Stimulated activated effector memory CD8-positive, alpha-beta T cell treated with anti-CD3 and anti-CD28 coated beads, Interleukin-12 subunit alpha, Interleukin-12 subunit beta, amount 100 ng/mL, for 72 hours (primary cell): ENCODE results near the gene SUGP2.
"Not testable (repeated sequence)": the region's sequence is repeated elsewhere in the genome, so short reads cannot be mapped to it uniquely, and the experiment has no call there.

Experiments used
- ATAC-seq: fragments of 150-1000 bp; cut with Tn5 transposase; 2 replicates; pipeline ENCODE4 v1.10.0; 2021
- DNase-seq, 2 donors: peaks; one replicate each; pipeline ENCODE4 v3.0.0; 2021 to 2022; ENCODE audit warnings: low spot score in 2 of 2
- H3K27ac Mint-ChIP-seq: one replicate; pipeline ENCODE4 v1.8.0; 2022; ENCODE audit warnings: mild to moderate bottlenecking, mixed read lengths
- H3K36me3 Mint-ChIP-seq: one replicate; pipeline ENCODE4 v1.8.0; 2022; ENCODE audit warnings: mild to moderate bottlenecking, mixed read lengths
- H3K4me1 Mint-ChIP-seq: one replicate; pipeline ENCODE4 v1.8.0; 2022; ENCODE audit warnings: mixed read lengths
- H3K4me3 Mint-ChIP-seq: one replicate; pipeline ENCODE4 v1.8.0; 2022; ENCODE audit warnings: mild to moderate bottlenecking, mixed read lengths
- H3K9me3 Mint-ChIP-seq: one replicate; pipeline ENCODE4 v1.8.0; 2022; ENCODE audit warnings: mixed read lengths

SUGP2 gene

DNA sequence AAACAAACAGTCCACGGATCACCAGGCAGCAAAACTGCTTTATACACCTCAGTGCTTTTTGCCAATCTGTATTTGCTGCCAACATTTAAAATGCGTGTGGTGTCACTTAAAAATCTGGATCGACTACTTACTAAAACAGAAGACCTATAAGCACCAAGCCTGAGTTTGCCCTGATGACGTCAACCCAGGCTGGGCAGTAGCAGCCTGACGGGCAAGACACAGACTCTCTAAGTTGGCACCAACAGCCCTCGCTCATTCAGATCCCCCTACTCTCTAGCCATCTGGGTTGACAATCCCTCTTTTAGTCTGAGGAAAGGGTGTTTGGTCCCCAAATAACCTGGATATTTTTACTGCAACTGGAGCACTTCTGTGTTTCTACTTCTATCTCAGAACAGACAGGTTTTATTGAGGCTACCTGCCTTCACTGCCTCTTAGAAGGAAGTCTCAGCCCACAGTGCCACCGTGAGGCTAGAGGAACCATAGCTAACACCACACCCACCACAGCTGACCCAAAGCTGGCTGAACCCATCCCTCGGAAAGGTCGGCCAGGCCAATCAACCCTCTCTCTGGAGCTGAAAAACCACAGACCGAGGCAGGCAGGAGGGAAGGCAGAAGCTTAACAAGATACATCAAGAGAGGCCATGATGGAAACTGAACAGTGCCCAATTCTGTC lies 6.9 kb downstream of the SUGP2 start:
- ATAC-seq (no peak), DNase-seq (no peak)
- peaks cover 36% of the 10 kb centered on the region for H3K4me1 Mint-ChIP-seq
- no peak overlapping the region for H3K27ac Mint-ChIP-seq
- H3K36me3 Mint-ChIP-seq = peaks cover 100% of the 10 kb centered on the region
- H3K9me3 Mint-ChIP-seq = no peaks in the 10 kb centered on the region
- no peak overlapping the region for H3K4me3 Mint-ChIP-seq

DNA sequence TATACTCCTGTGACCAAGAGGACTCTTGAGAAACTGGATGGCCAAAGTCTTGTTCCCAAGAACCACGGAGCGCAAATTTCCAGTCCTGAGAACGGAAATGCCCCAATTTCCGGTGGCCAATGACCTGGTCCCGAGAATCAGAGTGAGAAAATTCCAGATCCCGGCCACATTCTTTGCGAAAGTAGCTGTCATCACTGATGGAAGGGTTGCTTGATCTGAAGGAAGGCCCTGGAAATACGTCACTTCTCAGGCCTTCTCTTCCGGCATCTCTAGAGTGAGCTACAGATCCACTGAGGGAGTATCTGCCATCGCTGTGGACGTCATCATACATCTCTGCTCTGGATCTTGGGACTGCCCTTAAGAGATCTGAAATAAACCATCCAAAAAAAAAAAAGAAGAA lies 7.5 kb downstream of the SUGP2 start:
- peaks cover 100% of the 10 kb centered on the region for H3K36me3 Mint-ChIP-seq
- ATAC-seq (no peak), DNase-seq (no peak)
- no peaks in the 10 kb centered on the region for H3K9me3 Mint-ChIP-seq
- peaks cover 36% of the 10 kb centered on the region for H3K4me1 Mint-ChIP-seq
- H3K4me3 Mint-ChIP-seq = no peak overlapping the region
- H3K27ac Mint-ChIP-seq = peak overlapping the region; percentile 26

DNA sequence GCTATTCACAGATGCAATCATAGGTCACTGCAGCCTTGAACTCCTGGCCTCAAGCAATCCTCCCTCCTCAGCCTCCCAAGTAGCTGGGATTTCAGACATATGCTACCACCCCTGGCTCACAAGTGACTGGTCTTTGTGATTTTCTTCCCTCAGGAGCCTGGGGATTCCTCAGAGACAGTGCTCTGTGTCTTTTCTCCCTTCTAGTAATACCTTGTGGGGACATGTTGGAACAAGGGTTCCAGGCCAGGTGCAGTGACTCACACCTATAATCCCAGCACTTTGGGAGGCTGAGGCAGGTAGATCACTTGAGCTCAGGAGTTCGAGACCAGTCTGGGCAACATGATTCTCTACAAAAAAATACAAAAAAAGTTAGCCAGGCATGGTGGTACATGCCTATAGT lies 9.9 kb downstream of the SUGP2 start:
- peaks cover 100% of the 10 kb centered on the region for H3K36me3 Mint-ChIP-seq

DNA sequence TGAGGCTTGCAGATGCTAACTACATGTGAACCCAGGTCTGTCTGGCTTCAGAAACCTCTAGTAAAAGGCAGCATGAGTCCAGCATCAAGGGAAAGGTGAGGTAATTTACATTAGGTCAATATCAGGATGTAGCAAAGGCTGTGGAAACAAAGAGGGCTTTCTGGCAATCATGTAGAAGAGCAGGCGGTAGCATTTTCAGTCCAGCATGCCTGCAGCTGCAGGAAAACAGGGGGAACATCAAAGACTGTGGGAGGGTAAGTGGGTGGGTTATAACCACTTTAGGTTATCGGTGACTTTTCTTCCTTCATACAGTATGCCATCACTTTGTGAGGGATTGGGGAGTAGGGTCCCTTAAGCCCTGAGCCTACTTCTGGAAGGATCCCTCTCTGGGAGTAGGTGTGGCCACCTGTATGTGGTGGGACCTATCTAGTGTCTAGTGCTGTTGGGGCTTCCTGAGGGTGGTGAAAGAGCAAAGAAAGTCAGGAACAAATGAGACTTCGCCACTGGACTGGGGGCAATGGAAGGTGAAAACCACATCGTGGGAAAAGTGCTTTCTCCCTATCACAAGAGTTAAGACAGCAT lies 10.8 kb downstream of the SUGP2 start:
- peaks cover 31% of the 10 kb centered on the region for H3K4me1 Mint-ChIP-seq
- peak overlapping the region; percentile 70 for H3K27ac Mint-ChIP-seq
- H3K4me3 Mint-ChIP-seq = no peak overlapping the region
- no peaks in the 10 kb centered on the region for H3K9me3 Mint-ChIP-seq
- ATAC-seq (no peak), DNase-seq (no peak)
- H3K36me3 Mint-ChIP-seq = peaks cover 100% of the 10 kb centered on the region

More for the DNA sequence above, 9.9 kb downstream of the SUGP2 start:
- Mint-ChIP-seq H3K4me1 (peaks cover 40% of the 10 kb centered on the region), H3K27ac (peak overlapping the region; percentile 70)
- not testable (repeated sequence) for H3K9me3 Mint-ChIP-seq, DNase-seq, H3K4me3 Mint-ChIP-seq, ATAC-seq

DNA sequence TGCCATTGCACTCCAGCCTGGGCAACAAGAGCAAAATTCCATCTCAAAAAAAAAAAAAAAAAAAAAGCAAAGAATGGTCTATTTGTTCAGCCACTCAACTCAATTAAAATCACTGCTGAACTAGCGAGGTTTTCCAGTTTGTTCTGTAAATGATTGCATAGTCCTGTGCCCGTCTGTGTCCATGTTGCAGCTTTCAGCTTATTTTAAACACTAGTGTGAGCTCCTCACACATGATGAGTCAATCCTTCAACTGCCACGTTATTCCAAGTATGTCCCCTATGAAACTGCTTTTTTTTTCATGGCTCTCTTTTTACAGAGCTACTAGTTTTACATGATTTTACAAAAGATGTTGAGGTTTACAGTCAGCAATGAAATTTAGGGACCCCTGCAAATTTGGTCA lies 12.2 kb downstream of the SUGP2 start:
- Mint-ChIP-seq H3K4me1 (peaks cover 27% of the 10 kb centered on the region), H3K9me3 (no peaks in the 10 kb centered on the region), H3K4me3 (no peak overlapping the region), H3K36me3 (peaks cover 100% of the 10 kb centered on the region), H3K27ac (no peak overlapping the region)
- ATAC-seq = no peak
- no peak for DNase-seq

DNA sequence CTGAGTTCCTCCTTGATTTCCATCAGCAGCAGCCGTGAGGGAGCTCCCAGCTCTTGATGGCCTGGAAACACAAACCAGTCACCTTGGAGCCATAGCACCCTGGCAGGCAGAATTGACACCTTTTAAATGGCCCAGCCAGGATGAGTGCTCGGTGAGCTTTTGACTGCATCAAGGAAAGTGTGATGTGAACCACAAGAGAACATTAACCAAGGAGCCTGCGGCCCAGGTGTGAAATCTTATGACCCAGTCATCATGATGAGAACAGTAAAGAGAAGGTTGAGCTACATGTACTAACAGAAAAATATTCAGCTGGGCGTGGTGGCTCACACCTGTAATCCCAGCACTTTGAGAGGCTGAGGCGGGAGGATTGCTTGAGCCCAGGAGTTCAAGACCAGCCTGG lies 22.8 kb downstream of the SUGP2 start:
- peak overlapping the region; percentile 78 for H3K27ac Mint-ChIP-seq
- peaks cover 6% of the 10 kb centered on the region for H3K4me1 Mint-ChIP-seq
- ATAC-seq (peak; percentile 78), DNase-seq (no peak)
- peaks cover 98% of the 10 kb centered on the region for H3K36me3 Mint-ChIP-seq
- no peak overlapping the region for H3K4me3 Mint-ChIP-seq
- H3K9me3 Mint-ChIP-seq = no peaks in the 10 kb centered on the region

DNA sequence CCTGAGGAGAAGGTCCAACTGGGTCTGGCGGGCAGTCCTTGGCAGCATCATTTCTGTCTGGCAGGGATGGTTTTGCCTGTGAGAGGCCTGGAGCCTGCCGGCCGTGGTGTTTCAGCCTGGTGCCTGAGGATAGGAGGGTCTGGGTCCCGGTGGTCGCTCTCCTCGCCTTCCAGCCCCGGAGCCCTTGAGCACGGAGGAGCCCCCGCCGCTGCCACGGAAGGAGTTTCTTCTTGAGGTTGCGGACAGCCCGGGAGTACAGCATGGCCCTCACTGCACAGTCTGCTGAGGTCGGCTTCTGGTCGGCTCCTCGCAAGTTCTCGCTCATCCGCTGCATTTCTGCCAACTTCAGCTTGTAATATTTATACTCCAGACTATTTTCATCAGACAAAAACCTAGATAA lies 23.4 kb downstream of the SUGP2 start:
- no peak for ATAC-seq

DNA sequence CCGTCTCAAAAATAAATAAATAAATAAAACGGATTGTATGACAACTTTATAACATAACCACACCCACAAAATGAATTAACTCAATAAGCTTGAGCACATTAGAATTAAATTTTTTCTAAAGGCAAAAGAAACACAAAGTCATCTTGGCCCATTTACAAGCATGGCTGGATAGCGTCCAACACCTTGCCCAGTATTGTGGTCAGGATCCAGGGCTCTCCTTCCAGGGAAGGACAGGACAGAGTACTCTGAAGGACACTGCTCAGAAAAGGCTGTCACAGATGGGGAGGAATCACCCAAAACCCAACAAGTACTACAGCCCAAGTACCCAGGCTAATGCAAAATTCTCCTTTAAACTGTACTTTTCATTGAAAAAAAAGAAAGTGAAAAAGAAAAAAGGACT lies 27.1 kb downstream of the SUGP2 start:
- Mint-ChIP-seq H3K36me3 (peaks cover 99% of the 10 kb centered on the region), H3K27ac (no peak overlapping the region)
- no peak for ATAC-seq

More for the DNA sequence above, 23.4 kb downstream of the SUGP2 start:
- peaks cover 99% of the 10 kb centered on the region for H3K36me3 Mint-ChIP-seq
- no peak overlapping the region for H3K4me3 Mint-ChIP-seq
- H3K4me1 Mint-ChIP-seq = peaks cover 6% of the 10 kb centered on the region
- no peak overlapping the region for H3K27ac Mint-ChIP-seq
- DNase-seq = no peak
- no peaks in the 10 kb centered on the region for H3K9me3 Mint-ChIP-seq

DNA sequence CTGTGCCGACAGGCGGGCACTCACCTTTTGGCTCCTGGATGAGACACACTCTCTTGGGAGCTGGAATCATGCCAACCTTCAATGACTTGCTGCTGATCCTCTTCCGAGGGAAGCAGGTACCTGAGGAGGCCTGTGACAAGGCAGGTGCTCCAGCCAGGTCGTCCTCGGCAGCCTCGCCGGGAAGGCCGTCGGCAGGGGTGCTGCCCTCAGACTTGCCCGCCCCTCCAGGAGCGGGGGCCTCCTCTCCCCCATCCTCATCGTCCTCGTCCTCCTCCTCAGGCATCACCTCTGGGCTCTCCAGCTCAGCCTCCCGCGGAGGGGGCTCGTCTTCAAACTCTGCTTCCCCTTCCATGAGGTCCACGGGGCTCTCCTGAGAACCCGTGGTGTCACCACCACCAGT lies 29.2 kb downstream of the SUGP2 start:
- no peak for DNase-seq
- no peaks in the 10 kb centered on the region for H3K9me3 Mint-ChIP-seq
- H3K27ac Mint-ChIP-seq = no peak overlapping the region
- H3K36me3 Mint-ChIP-seq = peaks cover 87% of the 10 kb centered on the region
- no peak for ATAC-seq
- H3K4me3 Mint-ChIP-seq = no peak overlapping the region
- H3K4me1 Mint-ChIP-seq = peaks cover 14% of the 10 kb centered on the region

More for the DNA sequence above, 27.1 kb downstream of the SUGP2 start:
- H3K9me3 Mint-ChIP-seq = no peaks in the 10 kb centered on the region
- H3K4me3 Mint-ChIP-seq = no peak overlapping the region
- DNase-seq = no peak
- peaks cover 6% of the 10 kb centered on the region for H3K4me1 Mint-ChIP-seq

DNA sequence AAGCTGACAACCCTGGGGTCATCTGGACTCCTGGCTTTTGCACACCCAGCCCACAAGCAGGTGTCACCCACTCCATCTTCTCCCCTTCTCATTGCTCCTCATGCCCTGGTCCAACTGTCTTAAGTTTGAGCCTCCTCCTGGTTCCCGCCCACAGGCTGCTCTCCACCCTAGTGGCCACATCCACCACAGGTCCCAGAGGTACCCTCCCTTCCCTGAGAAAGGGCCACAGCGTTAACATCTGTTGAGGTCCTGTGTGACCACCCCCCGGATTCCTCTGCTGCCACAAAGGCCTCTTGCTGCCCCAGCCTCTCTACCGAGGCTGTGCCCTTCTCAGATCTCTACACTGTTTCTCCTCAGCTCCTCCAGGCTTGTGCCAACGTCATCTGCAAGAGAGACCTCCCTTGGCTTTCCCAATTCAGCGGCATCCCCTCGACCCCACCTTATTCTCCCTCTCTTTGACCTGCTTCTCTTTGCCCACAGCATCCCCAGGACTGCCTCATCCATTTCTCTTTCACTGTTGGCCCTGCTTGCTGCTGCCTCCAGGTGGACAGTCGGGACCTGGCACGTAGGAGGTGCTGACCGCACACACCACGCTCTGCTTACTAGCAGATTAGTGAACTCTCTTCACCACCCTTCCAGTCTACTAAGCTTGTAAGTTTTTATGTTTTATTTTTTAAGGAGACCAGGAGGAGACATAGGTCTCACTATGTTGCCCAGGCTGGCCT lies 33.3 kb downstream of the SUGP2 start:
- ATAC-seq = no peak
- H3K36me3 Mint-ChIP-seq = peaks cover 55% of the 10 kb centered on the region
- H3K27ac Mint-ChIP-seq = peak overlapping the region; percentile 75
- no peak overlapping the region for H3K4me3 Mint-ChIP-seq
- DNase-seq = no peak
- no peaks in the 10 kb centered on the region for H3K9me3 Mint-ChIP-seq
- H3K4me1 Mint-ChIP-seq = peaks cover 23% of the 10 kb centered on the region

DNA sequence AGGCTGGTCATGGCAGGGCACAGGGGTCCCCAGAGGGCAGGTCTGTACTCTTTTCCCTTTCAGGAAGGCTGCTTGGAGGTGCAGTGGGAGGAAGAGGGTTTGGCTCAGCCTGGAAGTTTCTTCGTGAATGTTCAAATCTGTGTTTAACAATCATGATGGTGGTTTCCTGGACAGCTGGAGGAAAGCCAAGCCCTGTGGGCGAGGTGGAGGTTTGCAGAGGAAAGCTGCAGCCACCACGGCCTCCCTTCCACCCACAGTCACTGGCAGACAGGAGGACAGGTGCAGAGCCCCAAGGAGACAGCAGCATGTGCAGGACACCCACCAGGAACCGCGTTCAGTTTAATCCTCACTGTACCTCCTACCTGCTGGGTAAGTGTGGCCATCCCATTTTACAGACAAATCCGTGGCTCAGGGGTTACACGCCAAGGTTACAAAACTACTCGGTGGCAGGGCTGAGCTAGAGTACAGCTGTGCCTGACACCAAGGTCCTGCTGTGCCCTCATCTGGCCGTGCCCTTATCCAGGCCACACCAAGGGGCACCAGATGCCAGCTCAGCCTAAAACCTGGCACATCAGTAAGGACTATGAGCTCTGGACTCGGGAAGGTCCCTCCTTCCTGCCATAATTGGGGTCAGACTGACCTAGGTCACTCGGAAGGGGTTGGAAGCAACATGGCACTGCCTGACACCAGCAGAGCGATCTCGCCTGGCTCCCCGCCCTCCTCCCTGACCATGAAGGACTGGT lies 34.1 kb downstream of the SUGP2 start:
- Mint-ChIP-seq H3K4me3 (no peak overlapping the region), H3K27ac (peak overlapping the region; percentile 78)

DNA sequence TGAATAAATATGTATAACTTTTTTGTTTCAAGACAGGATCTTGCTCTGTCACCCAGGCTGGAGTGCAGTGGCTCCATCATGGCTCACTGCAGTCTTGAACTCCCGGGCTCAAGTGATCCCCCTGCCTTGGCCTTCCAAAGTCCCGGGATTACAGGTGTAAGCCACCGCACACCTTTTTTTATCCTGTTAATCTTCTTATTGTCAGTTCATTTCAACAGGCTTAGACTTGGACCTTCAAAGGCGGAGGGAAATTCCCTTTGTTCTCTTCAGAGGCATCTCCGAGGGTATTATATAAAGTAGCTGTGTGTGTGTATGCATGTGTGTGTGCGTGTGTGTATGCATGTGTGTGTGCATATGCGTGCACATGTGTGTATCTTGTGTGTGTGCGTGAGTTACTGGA lies 35.0 kb downstream of the SUGP2 start:
- Mint-ChIP-seq H3K4me3 (no peak overlapping the region), H3K27ac (peak overlapping the region; percentile 78), H3K4me1 (peaks cover 23% of the 10 kb centered on the region), H3K36me3 (peaks cover 54% of the 10 kb centered on the region), H3K9me3 (no peaks in the 10 kb centered on the region)
- DNase-seq (no peak), ATAC-seq (no peak)

More for the DNA sequence above, 34.1 kb downstream of the SUGP2 start:
- DNase-seq (no peak), ATAC-seq (no peak)
- H3K4me1 Mint-ChIP-seq = peaks cover 23% of the 10 kb centered on the region
- peaks cover 52% of the 10 kb centered on the region for H3K36me3 Mint-ChIP-seq
- H3K9me3 Mint-ChIP-seq = no peaks in the 10 kb centered on the region

DNA sequence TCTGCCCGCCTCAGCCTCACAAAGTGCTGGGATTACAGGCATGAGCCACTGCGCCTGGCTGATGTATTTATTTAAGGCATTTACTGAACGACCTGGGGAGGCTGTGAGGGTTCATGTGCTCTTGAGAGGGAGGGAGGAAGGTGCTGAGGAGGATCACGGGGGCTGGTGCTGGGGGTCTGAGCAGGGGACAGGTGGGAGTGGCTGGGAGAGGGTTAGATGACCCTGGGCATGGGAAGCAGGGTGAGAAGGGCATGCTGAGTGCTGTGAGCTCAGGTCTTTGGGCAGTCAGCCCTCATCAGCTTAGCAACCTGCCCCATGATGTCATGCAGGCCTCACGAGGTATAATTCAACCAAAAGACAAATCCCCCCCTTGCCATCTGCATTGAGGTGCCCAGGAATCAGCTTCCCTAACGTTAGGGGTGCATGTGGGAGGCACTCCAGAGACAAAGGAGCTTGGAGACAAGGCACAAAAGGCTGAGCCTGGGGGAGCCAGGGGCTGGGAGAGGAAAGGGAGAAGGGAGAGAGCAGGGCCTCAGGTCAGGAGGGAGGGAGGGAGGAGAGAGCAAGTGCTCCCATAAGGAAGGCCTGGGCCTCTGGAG lies 36.4 kb downstream of the SUGP2 start:
- no peaks in the 10 kb centered on the region for H3K9me3 Mint-ChIP-seq
- no peak for DNase-seq
- H3K4me1 Mint-ChIP-seq = peaks cover 23% of the 10 kb centered on the region
- H3K27ac Mint-ChIP-seq = peak overlapping the region; percentile 48
- no peak for ATAC-seq
- no peak overlapping the region for H3K4me3 Mint-ChIP-seq
- peaks cover 54% of the 10 kb centered on the region for H3K36me3 Mint-ChIP-seq

DNA sequence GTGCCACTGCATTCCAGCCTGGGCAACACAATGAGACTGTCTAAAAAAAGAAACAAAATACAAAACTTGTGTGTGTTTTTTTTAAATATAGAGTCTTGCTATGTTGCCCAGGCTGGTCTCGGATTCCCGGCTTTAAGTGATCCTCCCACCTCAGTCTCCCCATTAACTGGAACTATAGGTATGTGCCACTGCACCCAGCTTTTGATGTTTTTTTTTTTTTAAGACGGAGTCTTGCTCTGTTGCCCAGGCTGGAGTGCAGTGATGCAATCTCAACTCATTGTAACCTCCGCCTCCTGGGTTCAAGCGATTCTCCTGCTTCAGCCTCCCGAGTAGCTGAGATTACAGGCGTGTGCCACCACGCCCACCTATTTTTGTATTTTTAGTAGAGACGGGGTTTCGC lies 37.0 kb downstream of the SUGP2 start:
- no peak overlapping the region for H3K4me3 Mint-ChIP-seq
- peaks cover 54% of the 10 kb centered on the region for H3K36me3 Mint-ChIP-seq
- H3K4me1 Mint-ChIP-seq = peaks cover 23% of the 10 kb centered on the region
- DNase-seq (no peak), ATAC-seq (no peak)
- H3K27ac Mint-ChIP-seq = peak overlapping the region; percentile 48
- H3K9me3 Mint-ChIP-seq = no peaks in the 10 kb centered on the region

DNA sequence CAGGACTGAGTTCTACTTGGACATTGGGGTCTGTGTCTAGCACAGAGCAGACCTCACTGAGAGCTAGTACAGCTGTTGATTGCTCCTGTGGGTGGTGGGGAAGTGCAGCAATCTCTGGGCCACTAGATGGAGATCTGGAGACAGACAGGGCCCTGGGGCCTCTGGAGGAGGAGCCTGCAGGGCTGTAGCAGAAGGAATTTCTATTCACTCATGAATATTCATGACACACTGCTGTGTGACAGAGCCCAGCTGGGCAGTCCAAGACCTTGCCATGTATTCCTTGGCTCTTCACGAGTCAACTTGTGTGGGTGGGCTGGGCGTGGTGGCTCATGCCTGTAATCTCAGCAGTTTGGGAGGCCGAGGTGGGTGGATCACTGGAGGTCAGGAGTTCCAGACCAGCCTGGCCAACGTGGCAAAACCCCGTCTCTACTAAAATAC lies 37.5 kb downstream of the SUGP2 start:
- peak; percentile 42 for ATAC-seq
- no peak overlapping the region for H3K4me3 Mint-ChIP-seq
- no peak overlapping the region for H3K27ac Mint-ChIP-seq
- DNase-seq = no peak
- peaks cover 23% of the 10 kb centered on the region for H3K4me1 Mint-ChIP-seq
- peaks cover 54% of the 10 kb centered on the region for H3K36me3 Mint-ChIP-seq
- H3K9me3 Mint-ChIP-seq = no peaks in the 10 kb centered on the region
